Suprapubic skin (tissue), 3 donors: ENCODE measurements around the gene BCKDHA.

ENCODE experiments used
- CTCF ChIP-seq, 2 donors: fragments of 200-600 bp in 1 of 2; fragments of 450-650 bp in 1 of 2; sonication (generic) in 1 of 2; IDR thresholded peaks; one replicate each; pipeline ENCODE4 v1.5.1; 2016 to 2019; ENCODE audit warnings: antibody characterized with exemption in 2 of 2, mild to moderate bottlenecking in 1 of 2, moderate library complexity in 1 of 2
- POLR2AphosphoS5 ChIP-seq, 3 donors: sonication (generic); formaldehyde crosslinking; IDR thresholded peaks; one replicate each; pipeline ENCODE4 v1.6.1; 2017; ENCODE audit warnings: antibody characterized with exemption in 3 of 3

GRCh38 chr19:41449865-41450178 is 52.2 kb downstream of the BCKDHA start:
- TF ChIP-seq POLR2AphosphoS5 (IDR thresholded peaks at IDR 0.05): no peak
- TF ChIP-seq CTCF (IDR thresholded peaks at IDR 0.05): no peak
